ENCODE results near the gene FOXN3.
"Not testable (repeated sequence)": the region's sequence is repeated elsewhere in the genome, so short reads cannot be mapped to it uniquely, and the experiment has no call there.

Gene FOXN3

GRCh38 chr14:89296281-89296745, 120.7 kb downstream of the FOXN3 start:
- no peak for DNase-seq

GRCh38 chr14:89294872-89295271, 122.2 kb downstream of the FOXN3 start:
- DNase-seq, result no peak

- not testable (repeated sequence) for DNase-seq
Observed at GRCh38 chr14:89294469-89294868, 122.6 kb downstream of the FOXN3 start.

GRCh38 chr14:89294060-89294459, 123.0 kb downstream of the FOXN3 start:
- DNase-seq, result no peak

- DNase-seq, result no peak
Observed at GRCh38 chr14:89293314-89293916, 123.6 kb downstream of the FOXN3 start.

- DNase-seq, result no peak
Observed at GRCh38 chr14:89292579-89293313, 124.3 kb downstream of the FOXN3 start.

- no peak for DNase-seq
Observed at GRCh38 chr14:89291351-89291940, 125.6 kb downstream of the FOXN3 start.

- DNase-seq, result no peak
Observed at GRCh38 chr14:89290813-89291212, 126.2 kb downstream of the FOXN3 start.

- no peak for DNase-seq
Observed at GRCh38 chr14:89289477-89289876, 127.6 kb downstream of the FOXN3 start.

GRCh38 chr14:89288114-89288513, 128.9 kb downstream of the FOXN3 start:
- DNase-seq, result no peak

- DNase-seq, result no peak
Observed at GRCh38 chr14:89284333-89285058, 132.5 kb downstream of the FOXN3 start.

GRCh38 chr14:89283327-89284060, 133.5 kb downstream of the FOXN3 start:
- no peak for DNase-seq

- no peak for DNase-seq
Observed at GRCh38 chr14:89282191-89282590, 134.8 kb downstream of the FOXN3 start.

- DNase-seq, result no peak
Observed at GRCh38 chr14:89280600-89280999, 136.4 kb downstream of the FOXN3 start.

- DNase-seq, result peak; percentile 18
Observed at GRCh38 chr14:89279649-89280232, 137.3 kb downstream of the FOXN3 start.

- DNase-seq, result no peak
Observed at GRCh38 chr14:89277203-89277602, 139.8 kb downstream of the FOXN3 start.

GRCh38 chr14:89276424-89276975, 140.5 kb downstream of the FOXN3 start:
- DNase-seq, result no peak

GRCh38 chr14:89270439-89271227, 146.4 kb downstream of the FOXN3 start:
- no peak for DNase-seq

- DNase-seq, result no peak
Observed at GRCh38 chr14:89269404-89269803, 147.6 kb downstream of the FOXN3 start.

GRCh38 chr14:89268514-89268913, 148.5 kb downstream of the FOXN3 start:
- no peak for DNase-seq

- DNase-seq, result no peak
Observed at GRCh38 chr14:89267656-89268055, 149.4 kb downstream of the FOXN3 start.

Data from NCI-H2081 treated with DMSO at 0.1 percent for 48 hours (cell line).